Neural progenitor cell (in vitro differentiated cells): ENCODE measurements around the gene PRKCD. TPM values are rescaled to one million over a fixed set of nuclear protein-coding genes. Genes with fewer than 3 reads are reported as not detected.

ENCODE experiments used
- DNase-seq: peaks from one replicate; pipeline ENCODE4 v3.0.0-alpha.2; 2016; ENCODE audit warnings: low spot score
- H2AFZ ChIP-seq: fragments of 200-600 bp; sonication (generic); replicated peaks from 2 replicates; pipeline ENCODE4 v1.6.1; 2016; ENCODE audit warnings: antibody characterized with exemption
- H3F3A ChIP-seq: fragments of 200-600 bp; sonication (generic); 2 replicates; pipeline ENCODE4 v1.6.1; 2016; ENCODE audit warnings: antibody characterized with exemption, low read depth
- H3K27ac ChIP-seq: fragments of 200-600 bp; sonication (generic); 2 replicates; pipeline ENCODE4 v1.5.1; 2016; ENCODE audit warnings: mild to moderate bottlenecking
- H3K27me3 ChIP-seq: fragments of 200-600 bp; sonication (generic); 2 replicates; pipeline ENCODE4 v1.6.1; 2016; ENCODE audit warnings: mild to moderate bottlenecking, moderate library complexity
- H3K36me3 ChIP-seq: fragments of 200-600 bp; sonication (generic); 2 replicates; pipeline ENCODE4 v1.5.1; 2016
- H3K4me1 ChIP-seq: fragments of 200-600 bp; sonication (generic); 2 replicates; pipeline ENCODE4 v1.6.1; 2016; ENCODE audit warnings: mixed run types
- H3K4me2 ChIP-seq: fragments of 200-600 bp; sonication (generic); 2 replicates; pipeline ENCODE4 v1.6.1; 2016
- H3K4me3 ChIP-seq: fragments of 200-600 bp; sonication (generic); 2 replicates; pipeline ENCODE4 v1.5.1; 2016
- H3K79me2 ChIP-seq: fragments of 200-600 bp; sonication (generic); 2 replicates; pipeline ENCODE4 v1.6.1; 2016; ENCODE audit warnings: low read depth
- H3K9ac ChIP-seq: fragments of 200-600 bp; sonication (generic); 2 replicates; pipeline ENCODE4 v1.6.1; 2016
- H3K9me3 ChIP-seq: fragments of 200-600 bp; sonication (generic); 2 replicates; pipeline ENCODE4 v1.5.1; 2016; ENCODE audit warnings: low read depth
- H4K20me1 ChIP-seq: fragments of 200-600 bp; sonication (generic); 2 replicates; pipeline ENCODE4 v1.6.1; 2016; ENCODE audit warnings: low read depth
- H3K27ac Mint-ChIP-seq: 3 replicates; pipeline ENCODE4 v1.8.0; 2021; ENCODE audit warnings: mixed read lengths
- H3K27me3 Mint-ChIP-seq: 2 replicates; pipeline ENCODE4 v1.8.0; 2022; ENCODE audit warnings: low read depth, mild to moderate bottlenecking, inconsistent platforms, moderate library complexity, mixed read lengths; ENCODE audit not compliant: insufficient read depth
- H3K36me3 Mint-ChIP-seq: 3 replicates; pipeline ENCODE4 v1.8.0; 2021; ENCODE audit warnings: mixed read lengths
- H3K4me1 Mint-ChIP-seq: 3 replicates; pipeline ENCODE4 v1.8.0; 2021; ENCODE audit warnings: mixed read lengths
- H3K4me3 Mint-ChIP-seq: 3 replicates; pipeline ENCODE4 v1.8.0; 2021; ENCODE audit warnings: mild to moderate bottlenecking, moderate library complexity, mixed read lengths
- H3K9me3 Mint-ChIP-seq: 3 replicates; pipeline ENCODE4 v1.8.0; 2020; ENCODE audit warnings: mixed read lengths
- EZH2 ChIP-seq: fragments of 200-600 bp; sonication (generic); IDR thresholded peaks from 2 replicates; pipeline ENCODE4 v1.6.1; 2017; ENCODE audit warnings: antibody characterized with exemption, mild to moderate bottlenecking, moderate library complexity
- EZH2phosphoT487 ChIP-seq: fragments of 200-600 bp; sonication (generic); IDR thresholded peaks from 2 replicates; pipeline ENCODE4 v1.6.1; 2017; ENCODE audit warnings: antibody characterized with exemption
- total RNA-seq: library from RNA; depleted of rRNA; stranded (reverse); fragments of >200 nt; gene quantifications from 2 replicates; pipeline ENCODE4 v1.2.3, GENCODE V29; 2015; ENCODE audit warnings: low replicate concordance
- TF ChIP-seq, protein P1 (sequence below): fragments of 200-600 bp; sonication (generic); IDR thresholded peaks from 2 replicates; pipeline ENCODE4 v1.5.1; 2017; ENCODE audit warnings: antibody characterized with exemption, mild to moderate bottlenecking

PRKCD gene
- total RNA-seq, 1 donor from 2014 or later: 8.9 TPM

DNA sequence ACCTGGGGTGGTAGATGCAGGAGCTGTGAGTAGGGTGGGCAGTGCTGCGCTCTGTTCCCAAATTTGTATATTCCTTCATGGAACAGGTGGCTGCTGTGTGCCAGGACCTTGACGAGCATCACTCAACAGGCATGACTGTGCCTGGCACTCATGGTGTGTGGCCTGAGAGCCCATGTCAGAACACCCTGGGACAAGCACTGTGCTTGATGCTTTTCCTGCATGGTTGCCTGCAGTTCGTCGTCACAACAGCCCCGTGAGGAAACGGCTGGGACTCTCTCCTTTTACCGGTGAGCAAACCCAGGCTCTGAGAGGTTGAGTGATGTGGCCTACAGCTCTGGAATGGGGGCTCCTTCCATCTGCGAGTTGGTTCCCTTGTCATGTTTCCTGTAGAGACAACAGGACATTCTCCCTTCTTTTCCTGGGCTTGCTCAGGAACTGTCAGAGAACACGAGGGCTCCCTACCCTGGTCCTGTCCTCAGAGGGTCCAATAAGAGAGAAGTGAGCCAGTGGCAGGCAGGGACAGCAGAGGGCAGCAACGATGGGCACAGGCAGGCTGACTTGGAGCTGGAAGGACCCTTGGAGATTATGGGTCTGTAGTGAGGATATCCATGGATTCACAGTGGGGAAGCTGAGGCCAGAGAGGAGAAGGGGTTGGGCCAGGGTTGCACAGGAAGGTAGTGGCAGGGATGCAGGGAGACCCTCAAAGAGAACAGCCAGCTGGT is 37.4 kb downstream of the PRKCD start:
- Mint-ChIP-seq H3K9me3 (no peaks in the 10 kb centered on the region), H3K27ac (peak overlapping the region; percentile 7), H3K27me3 (peaks cover 11% of the 10 kb centered on the region), H3K36me3 (no peaks in the 10 kb centered on the region), H3K4me3 (no peak overlapping the region), H3K4me1 (peaks cover 16% of the 10 kb centered on the region)
- H4K20me1 ChIP-seq: no peaks in the 10 kb centered on the region
- no peaks in the 10 kb centered on the region for H3K9me3 ChIP-seq
- DNase-seq: peak; percentile 46
- no peaks in the 10 kb centered on the region for H3K27me3 ChIP-seq
- H2AFZ ChIP-seq: no peak overlapping the region
- no peak overlapping the region for H3K4me3 ChIP-seq
- peaks cover 8% of the 10 kb centered on the region for H3K4me1 ChIP-seq
- H3K79me2 ChIP-seq: no peaks in the 10 kb centered on the region
- TF ChIP-seq, protein P1, sequence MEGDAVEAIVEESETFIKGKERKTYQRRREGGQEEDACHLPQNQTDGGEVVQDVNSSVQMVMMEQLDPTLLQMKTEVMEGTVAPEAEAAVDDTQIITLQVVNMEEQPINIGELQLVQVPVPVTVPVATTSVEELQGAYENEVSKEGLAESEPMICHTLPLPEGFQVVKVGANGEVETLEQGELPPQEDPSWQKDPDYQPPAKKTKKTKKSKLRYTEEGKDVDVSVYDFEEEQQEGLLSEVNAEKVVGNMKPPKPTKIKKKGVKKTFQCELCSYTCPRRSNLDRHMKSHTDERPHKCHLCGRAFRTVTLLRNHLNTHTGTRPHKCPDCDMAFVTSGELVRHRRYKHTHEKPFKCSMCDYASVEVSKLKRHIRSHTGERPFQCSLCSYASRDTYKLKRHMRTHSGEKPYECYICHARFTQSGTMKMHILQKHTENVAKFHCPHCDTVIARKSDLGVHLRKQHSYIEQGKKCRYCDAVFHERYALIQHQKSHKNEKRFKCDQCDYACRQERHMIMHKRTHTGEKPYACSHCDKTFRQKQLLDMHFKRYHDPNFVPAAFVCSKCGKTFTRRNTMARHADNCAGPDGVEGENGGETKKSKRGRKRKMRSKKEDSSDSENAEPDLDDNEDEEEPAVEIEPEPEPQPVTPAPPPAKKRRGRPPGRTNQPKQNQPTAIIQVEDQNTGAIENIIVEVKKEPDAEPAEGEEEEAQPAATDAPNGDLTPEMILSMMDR: peak; percentile 40
- TF ChIP-seq EZH2phosphoT487 (no peak), EZH2 (no peak)
- no peak overlapping the region for H3K27ac ChIP-seq
- no peak overlapping the region for H3K9ac ChIP-seq
- H3F3A ChIP-seq: peaks cover 6% of the 10 kb centered on the region
- no peaks in the 10 kb centered on the region for H3K36me3 ChIP-seq
- no peak overlapping the region for H3K4me2 ChIP-seq

DNA sequence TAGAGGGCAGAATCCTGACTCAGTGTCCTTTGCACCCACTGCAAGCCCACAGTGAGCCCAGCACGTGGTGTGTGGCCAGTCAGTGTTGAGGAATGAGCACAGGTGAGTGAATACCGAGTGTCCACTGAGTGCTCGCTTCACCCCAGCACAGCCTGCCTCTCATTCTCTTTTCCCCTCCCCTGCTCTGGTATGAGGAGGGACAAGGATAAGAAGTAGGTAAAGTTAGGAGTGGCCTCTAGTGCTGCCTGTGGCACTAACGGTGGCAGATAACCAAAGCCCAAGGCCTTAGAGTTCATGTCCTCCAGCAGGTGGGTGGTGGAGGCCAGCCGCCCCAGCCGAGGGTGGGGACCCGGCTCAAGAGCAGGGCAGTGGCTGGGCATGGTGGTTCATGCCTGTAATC is 38.0 kb downstream of the PRKCD start:
- Histone ChIP-seq H3K4me2 (no peak overlapping the region), H2AFZ (no peak overlapping the region), H3K9ac (no peak overlapping the region), H3K79me2 (no peaks in the 10 kb centered on the region), H4K20me1 (no peaks in the 10 kb centered on the region), H3K36me3 (no peaks in the 10 kb centered on the region), H3K27me3 (no peaks in the 10 kb centered on the region), H3K4me3 (no peak overlapping the region), H3F3A (peaks cover 6% of the 10 kb centered on the region), H3K27ac (no peak overlapping the region), H3K4me1 (peaks cover 2% of the 10 kb centered on the region), H3K9me3 (no peaks in the 10 kb centered on the region)
- H3K27me3 Mint-ChIP-seq: peaks cover 11% of the 10 kb centered on the region
- peaks cover 10% of the 10 kb centered on the region for H3K4me1 Mint-ChIP-seq
- H3K36me3 Mint-ChIP-seq: no peaks in the 10 kb centered on the region
- no peak overlapping the region for H3K27ac Mint-ChIP-seq
- no peak for TF ChIP-seq EZH2
- no peak for TF ChIP-seq EZH2phosphoT487
- TF ChIP-seq, protein P1: no peak
- no peaks in the 10 kb centered on the region for H3K9me3 Mint-ChIP-seq
- no peak overlapping the region for H3K4me3 Mint-ChIP-seq
- no peak for DNase-seq

DNA sequence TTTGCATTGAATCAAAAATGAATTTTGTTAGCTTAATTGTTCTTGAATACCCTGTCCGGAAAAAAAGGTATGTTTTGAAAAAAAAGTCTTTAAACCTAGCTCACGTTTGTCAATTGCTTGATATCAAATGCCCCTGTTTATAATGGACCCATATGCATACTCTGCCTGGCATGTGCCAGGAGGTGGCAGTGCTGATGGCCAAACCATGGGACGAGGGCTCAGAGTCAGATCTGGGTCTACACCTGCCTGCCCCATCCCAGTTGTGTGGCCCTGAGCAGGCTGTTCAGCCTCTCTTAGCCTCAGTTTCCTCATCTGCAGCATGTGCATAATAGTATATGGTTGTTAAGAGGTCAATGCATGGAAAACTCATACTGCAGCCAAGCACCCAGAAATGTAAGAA is 38.8 kb downstream of the PRKCD start:
- Histone ChIP-seq H3K27me3 (no peaks in the 10 kb centered on the region), H3K36me3 (no peaks in the 10 kb centered on the region), H3K4me2 (no peak overlapping the region), H3K9ac (no peak overlapping the region), H3K9me3 (no peaks in the 10 kb centered on the region), H3K4me1 (no peaks in the 10 kb centered on the region), H3K27ac (no peak overlapping the region), H3K79me2 (no peaks in the 10 kb centered on the region), H2AFZ (no peak overlapping the region), H3F3A (peaks cover 6% of the 10 kb centered on the region), H3K4me3 (no peak overlapping the region), H4K20me1 (no peaks in the 10 kb centered on the region)
- Mint-ChIP-seq H3K27ac (no peak overlapping the region), H3K27me3 (peaks cover 11% of the 10 kb centered on the region), H3K9me3 (no peaks in the 10 kb centered on the region), H3K4me3 (no peak overlapping the region), H3K4me1 (peaks cover 9% of the 10 kb centered on the region), H3K36me3 (no peaks in the 10 kb centered on the region)
- TF ChIP-seq EZH2: no peak
- no peak for TF ChIP-seq EZH2phosphoT487
- TF ChIP-seq, protein P1: no peak
- DNase-seq: no peak
